ENCODE data around the gene HAPSTR1.

- TF ChIP-seq CTCF (IDR thresholded peaks at IDR 0.05; ENCODE audit: poor library complexity) (no peak), EZH2 (IDR thresholded peaks at IDR 0.05; ENCODE audit: borderline replicate concordance) (no peak), EZH2phosphoT487 (IDR thresholded peaks at IDR 0.05; ENCODE audit: low read depth, severe bottlenecking, unreplicated experiment) (no peak)
Measured at GRCh38 chr16:9109255-9109654, 17.8 kb downstream of the HAPSTR1 start.
